A549 (cell line): ENCODE data around the gene ARHGAP26. TPM values are rescaled to one million over a fixed set of nuclear protein-coding genes. Genes with fewer than 3 reads are reported as not detected.

Experiments
- ATAC-seq, 2 experiments: fragments of 200-7000 bp in 1 of 2; fragments of >200 bp in 1 of 2; cut with Nextera tagmentation in 1 of 2; cut with Tn5 transposase in 1 of 2; 3 replicates each; pipeline versions ENCODE4 v1.8.0 to v1.9.1; 2018 to 2020; ENCODE audit warnings: mild to moderate bottlenecking in 1 of 2, moderate library complexity in 1 of 2
- CTCF ChIA-PET: fragments of 300-600 bp; sonication (Branson Sonifier 250); formaldehyde crosslinking; extraction: SDS; loops from one replicate; lab custom pipeline; 2021; ENCODE audit warnings: antibody characterized with exemption, inconsistent platforms; lab: Yijun Ruan, JAX
- POLR2A ChIA-PET: fragments of 350-600 bp; formaldehyde crosslinking; extraction: SDS; loops from one replicate; lab custom pipeline; 2021; ENCODE audit warnings: antibody characterized with exemption, inconsistent platforms; lab: Yijun Ruan, JAX
- DNase-seq, 2 experiments: peaks; one replicate each; pipeline versions ENCODE4 v3.0.0 to v3.0.0-alpha.2; 2011 to 2016; ENCODE audit warnings: low read depth in 1 of 2, low spot score in 1 of 2
- FAIRE-seq: peaks from 2 replicates; lab custom pipeline; 2011; peaks lifted over from hg19 to GRCh38; lab: Jason Lieb, UNC
- H3K27ac ChIP-seq, 2 experiments: fragments of >200 bp; sonication (Bioruptor Twin); formaldehyde crosslinking; 3 replicates each; pipeline ENCODE4 v1.5.1; 2016 to 2017
- H3K4me1 ChIP-seq: fragments of >200 bp; sonication (Bioruptor Twin); formaldehyde crosslinking; 3 replicates; pipeline ENCODE4 v1.6.1; 2016
- H3K4me2 ChIP-seq: fragments of >200 bp; sonication (Bioruptor Twin); formaldehyde crosslinking; 3 replicates; pipeline ENCODE4 v1.6.1; 2016
- H3K4me3 ChIP-seq: fragments of >200 bp; sonication (Bioruptor Twin); formaldehyde crosslinking; 3 replicates; pipeline ENCODE4 v1.5.1; 2016
- H3K9me3 ChIP-seq: fragments of >200 bp; sonication (Bioruptor Twin); formaldehyde crosslinking; 3 replicates; pipeline ENCODE4 v1.6.1; 2016
- ATOH8 ChIP-seq: fragments of 250-450 bp; sonication (Bioruptor Pico); IDR thresholded peaks from 2 replicates; pipeline ENCODE4 v1.5.0; 2020; ENCODE audit warnings: low read depth, mild to moderate bottlenecking, moderate library complexity
- BHLHE40 ChIP-seq: IDR thresholded peaks from 2 replicates; pipeline ENCODE4 v1.6.1; 2012; ENCODE audit warnings: low read depth, low read length, inconsistent platforms
- CHD2 ChIP-seq: fragments of 150-350 bp; IDR thresholded peaks from 2 replicates; pipeline ENCODE4 v1.6.1; 2014; ENCODE audit warnings: low read length; ENCODE audit not compliant: partially characterized antibody
- E2F6 ChIP-seq: IDR thresholded peaks from 2 replicates; pipeline ENCODE4 v1.6.1; 2012; ENCODE audit warnings: low read depth, borderline replicate concordance
- EHF ChIP-seq: fragments of 250-450 bp; sonication (Bioruptor Pico); IDR thresholded peaks from 2 replicates; pipeline ENCODE4 v1.5.0; 2020; ENCODE audit warnings: mild to moderate bottlenecking
- EHMT2 ChIP-seq: fragments of 200-600 bp; sonication (generic); IDR thresholded peaks from 2 replicates; pipeline ENCODE4 v1.6.1; 2016; ENCODE audit warnings: antibody characterized with exemption, low read depth, mild to moderate bottlenecking, moderate library complexity
- ESRRA ChIP-seq: fragments of 150-350 bp; IDR thresholded peaks from 2 replicates; pipeline ENCODE4 v1.6.1; 2014; ENCODE audit warnings: mild to moderate bottlenecking, low read length, borderline replicate concordance
- FOSB ChIP-seq: fragments of 250-450 bp; sonication (Bioruptor Pico); IDR thresholded peaks from 2 replicates; pipeline ENCODE4 v1.5.0; 2020; ENCODE audit warnings: mild to moderate bottlenecking, moderate library complexity
- GATA3 ChIP-seq: IDR thresholded peaks from 2 replicates; pipeline ENCODE4 v1.6.1; 2012; ENCODE audit warnings: borderline replicate concordance
- HEYL ChIP-seq: fragments of 250-450 bp; sonication (Bioruptor Pico); IDR thresholded peaks from 2 replicates; pipeline ENCODE4 v1.8.0; 2021; ENCODE audit warnings: mild to moderate bottlenecking, moderate library complexity
- HOXB5 ChIP-seq: fragments of 250-450 bp; sonication (Bioruptor Pico); IDR thresholded peaks from 2 replicates; pipeline ENCODE4 v1.5.0; 2020; ENCODE audit warnings: mild to moderate bottlenecking, moderate library complexity
- JUNB ChIP-seq: fragments of >200 bp; sonication (Bioruptor Twin); formaldehyde crosslinking; IDR thresholded peaks from 2 replicates; pipeline ENCODE4 v1.6.1; 2016
- KDM1A ChIP-seq: fragments of 200-600 bp; sonication (generic); IDR thresholded peaks from 2 replicates; pipeline ENCODE4 v1.6.1; 2016; ENCODE audit warnings: low read depth, mild to moderate bottlenecking
- KDM5A ChIP-seq: fragments of 200-600 bp; sonication (generic); IDR thresholded peaks from 2 replicates; pipeline ENCODE4 v1.6.1; 2016; ENCODE audit warnings: antibody characterized with exemption, mild to moderate bottlenecking
- MAFK ChIP-seq: fragments of 450-650 bp; IDR thresholded peaks from 2 replicates; pipeline ENCODE4 v1.6.1; 2014; ENCODE audit not compliant: partially characterized antibody
- MAZ ChIP-seq: fragments of 150-350 bp; IDR thresholded peaks from 2 replicates; pipeline ENCODE4 v1.6.1; 2014; ENCODE audit warnings: antibody characterized with exemption, low read depth, low read length, borderline replicate concordance
- MYC ChIP-seq: IDR thresholded peaks from 2 replicates; pipeline ENCODE4 v1.6.1; 2012; ENCODE audit warnings: mild to moderate bottlenecking, inconsistent platforms, low read length, improper control_type of control experiment, borderline replicate concordance
- RARB ChIP-seq: fragments of 250-450 bp; sonication (Bioruptor Pico); IDR thresholded peaks from 2 replicates; pipeline ENCODE4 v1.8.0; 2021; ENCODE audit warnings: mild to moderate bottlenecking, moderate library complexity
- RCOR1 ChIP-seq: fragments of 150-350 bp; IDR thresholded peaks from 2 replicates; pipeline ENCODE4 v1.6.1; 2014; ENCODE audit warnings: antibody characterized with exemption, low read length, low read depth
- RFX5 ChIP-seq: fragments of 450-650 bp; IDR thresholded peaks from 2 replicates; pipeline ENCODE4 v1.7.1; 2014; ENCODE audit warnings: antibody characterized with exemption, mild to moderate bottlenecking, moderate library complexity
- RNF2 ChIP-seq: fragments of 200-600 bp; sonication (generic); IDR thresholded peaks from 2 replicates; pipeline ENCODE4 v1.6.1; 2016; ENCODE audit warnings: low read depth, mild to moderate bottlenecking, antibody characterized with exemption, moderate library complexity, borderline replicate concordance
- SMC3 ChIP-seq: fragments of >200 bp; sonication (Bioruptor Twin); formaldehyde crosslinking; IDR thresholded peaks from 3 replicates; pipeline ENCODE4 v1.6.1; 2018; ENCODE audit warnings: inconsistent platforms
- SREBF2 ChIP-seq: fragments of 450-650 bp; IDR thresholded peaks from 2 replicates; pipeline ENCODE4 v1.6.1; 2014; ENCODE audit warnings: mild to moderate bottlenecking, moderate library complexity
- TFCP2L1 ChIP-seq: fragments of 250-450 bp; sonication (Bioruptor Pico); IDR thresholded peaks from 2 replicates; pipeline ENCODE4 v1.5.0; 2021; ENCODE audit warnings: mild to moderate bottlenecking
- TP53 ChIP-seq: fragments of 250-450 bp; sonication (Bioruptor Pico); IDR thresholded peaks from 2 replicates; pipeline ENCODE4 v1.5.0; 2021; ENCODE audit warnings: mild to moderate bottlenecking, moderate library complexity
- ZC3H11A ChIP-seq: fragments of 450-650 bp; IDR thresholded peaks from 2 replicates; pipeline ENCODE4 v1.6.1; 2014; ENCODE audit warnings: antibody characterized with exemption, mild to moderate bottlenecking
- ZNF302 ChIP-seq: fragments of 250-450 bp; sonication (Bioruptor Pico); IDR thresholded peaks from 2 replicates; pipeline ENCODE4 v1.9.0; 2021; ENCODE audit warnings: inconsistent platforms, mild to moderate bottlenecking, moderate library complexity
- ZSCAN20 ChIP-seq: fragments of 250-450 bp; sonication (Bioruptor Pico); IDR thresholded peaks from 2 replicates; pipeline ENCODE4 v1.8.0; 2022; ENCODE audit warnings: mild to moderate bottlenecking, moderate library complexity
- WGBS: methylation state at CpG from one replicate; pipeline ENCODE4 v1.1.6; 2017; ENCODE audit errors: missing lambda C conversion rate; 5-methylcytosine and 5-hydroxymethylcytosine counted together
- polyA plus RNA-seq, 4 experiments: library from polyadenylated mRNA; depleted of rRNA in 3 of 4; stranded (reverse); fragments of >200 nt; fragmentation: RNase III in 1 of 4; extraction: RNeasy Plus Mini Kit Qiagen cat#74134 plus additional on column Dnase treatment in 1 of 4; gene quantifications; 2 replicates in 3 of 4; 3 replicates in 1 of 4; pipeline ENCODE4 v1.2.3, GENCODE V29; 2011 to 2017
- TF ChIP-seq, protein P1 (sequence below): fragments of >200 bp; sonication (Bioruptor Twin); formaldehyde crosslinking; IDR thresholded peaks from 3 replicates; pipeline ENCODE4 v1.5.1; 2016
- TF ChIP-seq, protein P2 (sequence below): fragments of >200 bp; sonication (Bioruptor Twin); formaldehyde crosslinking; IDR thresholded peaks from 3 replicates; pipeline ENCODE4 v1.6.1; 2016
- TF ChIP-seq, protein P3 (sequence below): fragments of 450-650 bp; IDR thresholded peaks from 2 replicates; pipeline ENCODE4 v1.6.1; 2014; ENCODE audit warnings: antibody characterized with exemption
- TF ChIP-seq, protein P4 (sequence below): IDR thresholded peaks from 2 replicates; pipeline ENCODE4 v1.6.1; 2012

The ARHGAP26 gene
- polyA plus RNA-seq, 2 of the 4 experiments (the other 2 are of a cell fraction), result 6.6 to 19.1 TPM

DNA sequence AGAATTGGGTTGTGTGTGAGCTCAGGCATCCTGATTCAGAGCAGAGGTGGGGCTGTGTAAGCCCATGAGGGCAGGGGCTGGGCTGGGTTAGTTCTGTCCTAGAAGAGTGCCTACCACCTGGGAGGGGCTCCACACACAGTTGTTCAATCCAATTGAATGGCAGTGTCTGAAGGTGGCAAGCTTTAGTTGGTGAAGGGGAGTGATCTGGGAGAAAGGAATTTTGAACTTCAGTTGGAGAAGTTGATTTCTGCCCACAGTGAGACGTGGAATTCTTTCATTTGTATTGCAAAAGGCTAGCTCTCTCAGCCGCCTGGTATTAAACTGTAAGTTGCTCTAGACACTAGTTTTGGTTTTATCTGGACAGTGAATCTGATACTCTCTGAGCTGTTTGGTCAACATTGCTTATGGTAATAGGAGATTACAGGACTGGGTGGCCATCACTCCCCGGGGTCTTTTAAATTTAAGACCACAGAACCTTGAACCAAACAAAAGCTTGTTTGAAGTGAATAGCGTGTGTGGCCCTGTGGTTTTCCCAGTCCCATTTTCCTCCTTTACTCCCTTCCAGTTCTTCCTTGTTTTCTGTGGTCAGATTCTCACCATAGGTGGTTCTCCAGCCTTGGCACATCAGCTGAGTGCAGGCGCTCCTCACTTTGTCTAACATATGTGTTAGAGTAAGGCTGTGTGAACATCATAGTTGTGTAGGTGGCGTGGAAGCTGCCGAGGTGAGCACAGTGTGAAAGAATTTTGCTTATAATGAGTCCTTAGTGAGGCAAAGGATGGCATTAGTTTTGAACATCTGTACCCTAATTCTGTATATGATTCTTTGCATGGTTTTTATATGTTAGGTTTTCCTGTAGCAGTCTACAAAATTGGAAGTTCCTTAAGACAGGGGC, 78.0 kb downstream of the ARHGAP26 start:
- TF ChIP-seq RCOR1 (no peak), MAZ (no peak), RFX5 (no peak), TFCP2L1 (CRISPR knock-in tag) (no peak), RNF2 (no peak), ZSCAN20 (CRISPR knock-in tag) (no peak), ESRRA (no peak), MYC (no peak), GATA3 (no peak), BHLHE40 (no peak), ATOH8 (CRISPR knock-in tag) (no peak), TP53 (CRISPR knock-in tag) (no peak), HOXB5 (CRISPR knock-in tag) (no peak), ZNF302 (no peak), EHF (CRISPR knock-in tag) (no peak), ZC3H11A (no peak), KDM5A (no peak), CHD2 (no peak), EHMT2 (no peak)
- TF ChIP-seq, protein P1, sequence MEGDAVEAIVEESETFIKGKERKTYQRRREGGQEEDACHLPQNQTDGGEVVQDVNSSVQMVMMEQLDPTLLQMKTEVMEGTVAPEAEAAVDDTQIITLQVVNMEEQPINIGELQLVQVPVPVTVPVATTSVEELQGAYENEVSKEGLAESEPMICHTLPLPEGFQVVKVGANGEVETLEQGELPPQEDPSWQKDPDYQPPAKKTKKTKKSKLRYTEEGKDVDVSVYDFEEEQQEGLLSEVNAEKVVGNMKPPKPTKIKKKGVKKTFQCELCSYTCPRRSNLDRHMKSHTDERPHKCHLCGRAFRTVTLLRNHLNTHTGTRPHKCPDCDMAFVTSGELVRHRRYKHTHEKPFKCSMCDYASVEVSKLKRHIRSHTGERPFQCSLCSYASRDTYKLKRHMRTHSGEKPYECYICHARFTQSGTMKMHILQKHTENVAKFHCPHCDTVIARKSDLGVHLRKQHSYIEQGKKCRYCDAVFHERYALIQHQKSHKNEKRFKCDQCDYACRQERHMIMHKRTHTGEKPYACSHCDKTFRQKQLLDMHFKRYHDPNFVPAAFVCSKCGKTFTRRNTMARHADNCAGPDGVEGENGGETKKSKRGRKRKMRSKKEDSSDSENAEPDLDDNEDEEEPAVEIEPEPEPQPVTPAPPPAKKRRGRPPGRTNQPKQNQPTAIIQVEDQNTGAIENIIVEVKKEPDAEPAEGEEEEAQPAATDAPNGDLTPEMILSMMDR, result no peak
- WGBS, result 89% methylated on average over 7 of the region's 7 CpGs
- ATAC-seq, result peak in 1 of 2 experiments; percentile 23; a peak in 3 of 6 replicates
- Histone ChIP-seq H3K4me1 (peaks cover 17% of the 10 kb centered on the region), H3K4me2 (no peak overlapping the region), H3K9me3 (no peaks in the 10 kb centered on the region), H3K4me3 (no peak overlapping the region), H3K27ac (no peak overlapping the region)
- no peak for FAIRE-seq
- DNase-seq, result no peak
- CTCF ChIA-PET, result interaction anchor here (0.8 to 2.3 kb wide), 11 partner anchors 9 to 135 kb away, joined by 3 to 8 read pairs (median 3); no protein-coding TSS in a partner anchor
- POLR2A ChIA-PET, result no interaction called here

- no peak for FAIRE-seq
- H3K9me3 ChIP-seq, result no peaks in the 10 kb centered on the region
- TF ChIP-seq ZNF302 (no peak), SMC3 (no peak), SREBF2 (no peak), RARB (no peak), KDM1A (no peak), HEYL (no peak), E2F6 (no peak), JUNB (no peak), BHLHE40 (no peak), MAFK (no peak), FOSB (CRISPR knock-in tag) (no peak), MAZ (no peak), ATOH8 (CRISPR knock-in tag) (no peak), HOXB5 (CRISPR knock-in tag) (no peak)
- TF ChIP-seq, protein P2, sequence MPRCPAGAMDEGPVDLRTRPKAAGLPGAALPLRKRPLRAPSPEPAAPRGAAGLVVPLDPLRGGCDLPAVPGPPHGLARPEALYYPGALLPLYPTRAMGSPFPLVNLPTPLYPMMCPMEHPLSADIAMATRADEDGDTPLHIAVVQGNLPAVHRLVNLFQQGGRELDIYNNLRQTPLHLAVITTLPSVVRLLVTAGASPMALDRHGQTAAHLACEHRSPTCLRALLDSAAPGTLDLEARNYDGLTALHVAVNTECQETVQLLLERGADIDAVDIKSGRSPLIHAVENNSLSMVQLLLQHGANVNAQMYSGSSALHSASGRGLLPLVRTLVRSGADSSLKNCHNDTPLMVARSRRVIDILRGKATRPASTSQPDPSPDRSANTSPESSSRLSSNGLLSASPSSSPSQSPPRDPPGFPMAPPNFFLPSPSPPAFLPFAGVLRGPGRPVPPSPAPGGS, result no peak
- TF ChIP-seq, protein P3, sequence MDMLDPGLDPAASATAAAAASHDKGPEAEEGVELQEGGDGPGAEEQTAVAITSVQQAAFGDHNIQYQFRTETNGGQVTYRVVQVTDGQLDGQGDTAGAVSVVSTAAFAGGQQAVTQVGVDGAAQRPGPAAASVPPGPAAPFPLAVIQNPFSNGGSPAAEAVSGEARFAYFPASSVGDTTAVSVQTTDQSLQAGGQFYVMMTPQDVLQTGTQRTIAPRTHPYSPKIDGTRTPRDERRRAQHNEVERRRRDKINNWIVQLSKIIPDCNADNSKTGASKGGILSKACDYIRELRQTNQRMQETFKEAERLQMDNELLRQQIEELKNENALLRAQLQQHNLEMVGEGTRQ, result no peak
- TF ChIP-seq, protein P4, sequence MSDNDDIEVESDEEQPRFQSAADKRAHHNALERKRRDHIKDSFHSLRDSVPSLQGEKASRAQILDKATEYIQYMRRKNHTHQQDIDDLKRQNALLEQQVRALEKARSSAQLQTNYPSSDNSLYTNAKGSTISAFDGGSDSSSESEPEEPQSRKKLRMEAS, result no peak
These were observed 79.3 kb downstream of the ARHGAP26 start for GRCh38 chr5:142849466-142849865.

More at GRCh38 chr5:142849466-142849865, 79.3 kb downstream of the ARHGAP26 start:
- Histone ChIP-seq H3K4me3 (no peak overlapping the region), H3K4me1 (peaks cover 21% of the 10 kb centered on the region), H3K27ac (0 out of 6 replicates have a peak overlapping the region, but pooled peaks of 1 of the 2 experiments have one; percentile 5), H3K4me2 (no peak overlapping the region)
- ChIA-PET POLR2A (no interaction called here), CTCF (interaction anchor here (1.4 to 2.3 kb wide), 4 partner anchors 18 to 132 kb away, joined by 3 to 8 read pairs (median 4); partner anchors contain the start of gene ARHGAP26)
- DNase-seq, result no peak
- 72% methylated on average over 3 of the region's 3 CpGs for WGBS
- no peak for ATAC-seq
